Left ventricle myocardium inferior (tissue), 1 donor: ENCODE measurements around the gene ZNF518B. TPM values are rescaled to one million over a fixed set of nuclear protein-coding genes. Genes with fewer than 3 reads are reported as not detected.

ENCODE experiments used
- DNase-seq: peaks from one replicate; pipeline ENCODE4 v3.0.0-alpha.2; 2020
- H3K27ac ChIP-seq: fragments of 200-600 bp; replicated peaks from 2 replicates; pipeline ENCODE4 v1.8.0; 2021
- H3K27me3 ChIP-seq: fragments of 200-600 bp; 2 replicates; pipeline ENCODE4 v1.8.0; 2021; ENCODE audit warnings: low read depth
- H3K36me3 ChIP-seq: fragments of 200-600 bp; 2 replicates; pipeline ENCODE4 v1.8.0; 2021
- H3K4me1 ChIP-seq: fragments of 200-600 bp; 2 replicates; pipeline ENCODE4 v1.8.0; 2021
- H3K4me3 ChIP-seq: fragments of 200-600 bp; 2 replicates; pipeline ENCODE4 v1.8.0; 2021; ENCODE audit warnings: mild to moderate bottlenecking, moderate library complexity
- H3K9me3 ChIP-seq: fragments of 200-600 bp; replicated peaks from 2 replicates; pipeline ENCODE4 v1.8.0; 2021
- intact Hi-C: fragments of 100-400 bp; cut with micrococcal nuclease; formaldehyde crosslinking; loops from one replicate; pipeline ENCODE4 v1.11.0; 2022
- total RNA-seq: library from RNA; stranded (reverse); fragmentation: NEBNext Ultra II Directional; extraction: Animal tissue kit (Norgen Biotek cat#: 25700); gene quantifications from one replicate; pipeline ENCODE4 v1.2.1, GENCODE V29; 2021
- TF ChIP-seq, protein P1 (sequence below): fragments of 200-600 bp; IDR thresholded peaks from 2 replicates; pipeline ENCODE4 v1.8.0; 2021; ENCODE audit warnings: antibody characterized with exemption, mild to moderate bottlenecking, borderline replicate concordance
- donor health status: DM: no; HTN: yes; CAD: no; lungs with severe emphysema.

ZNF518B gene
- total RNA-seq, 1 donor from 2014 or later: 21.7 TPM

DNA sequence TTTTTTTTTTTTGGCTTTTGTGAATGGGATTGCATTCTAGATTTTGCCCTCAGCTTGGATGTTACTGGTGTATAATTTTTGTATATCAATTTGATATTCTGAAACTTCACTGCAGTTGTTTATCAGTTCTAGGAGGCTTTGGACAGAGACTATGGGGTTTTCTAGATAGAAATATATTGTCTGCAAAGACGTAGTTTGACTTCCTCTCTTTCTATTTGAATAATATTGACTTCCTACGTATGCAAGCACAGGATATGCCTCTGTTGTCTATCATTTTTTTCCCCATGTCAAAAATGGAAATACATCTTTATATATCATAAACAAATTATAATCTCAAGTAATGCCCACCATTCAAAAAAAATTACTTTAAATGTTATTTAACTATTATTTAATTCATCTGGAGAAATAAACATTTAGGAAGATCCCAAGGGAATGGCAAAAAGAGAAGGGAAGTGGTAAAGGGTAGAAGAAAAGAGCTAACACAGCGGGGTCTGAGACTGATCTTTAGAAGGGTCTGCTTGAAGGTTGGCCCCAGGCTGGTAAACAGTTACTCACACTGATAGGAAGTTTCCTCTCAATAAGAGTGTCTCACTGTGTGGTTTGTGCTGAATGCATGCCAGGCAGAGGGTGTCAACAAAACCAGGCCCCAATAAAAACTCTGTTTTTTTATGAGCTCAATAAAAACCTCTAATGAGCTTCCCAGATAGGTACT lies 35.7 kb downstream of the ZNF518B start:
- intact Hi-C loops: no loop called here
- Histone ChIP-seq H3K36me3 (no peaks in the 10 kb centered on the region), H3K27me3 (no peaks in the 10 kb centered on the region), H3K9me3 (peaks cover 19% of the 10 kb centered on the region), H3K4me3 (no peak overlapping the region), H3K4me1 (no peaks in the 10 kb centered on the region), H3K27ac (no peak overlapping the region)
- DNase-seq: no peak
- TF ChIP-seq, protein P1, sequence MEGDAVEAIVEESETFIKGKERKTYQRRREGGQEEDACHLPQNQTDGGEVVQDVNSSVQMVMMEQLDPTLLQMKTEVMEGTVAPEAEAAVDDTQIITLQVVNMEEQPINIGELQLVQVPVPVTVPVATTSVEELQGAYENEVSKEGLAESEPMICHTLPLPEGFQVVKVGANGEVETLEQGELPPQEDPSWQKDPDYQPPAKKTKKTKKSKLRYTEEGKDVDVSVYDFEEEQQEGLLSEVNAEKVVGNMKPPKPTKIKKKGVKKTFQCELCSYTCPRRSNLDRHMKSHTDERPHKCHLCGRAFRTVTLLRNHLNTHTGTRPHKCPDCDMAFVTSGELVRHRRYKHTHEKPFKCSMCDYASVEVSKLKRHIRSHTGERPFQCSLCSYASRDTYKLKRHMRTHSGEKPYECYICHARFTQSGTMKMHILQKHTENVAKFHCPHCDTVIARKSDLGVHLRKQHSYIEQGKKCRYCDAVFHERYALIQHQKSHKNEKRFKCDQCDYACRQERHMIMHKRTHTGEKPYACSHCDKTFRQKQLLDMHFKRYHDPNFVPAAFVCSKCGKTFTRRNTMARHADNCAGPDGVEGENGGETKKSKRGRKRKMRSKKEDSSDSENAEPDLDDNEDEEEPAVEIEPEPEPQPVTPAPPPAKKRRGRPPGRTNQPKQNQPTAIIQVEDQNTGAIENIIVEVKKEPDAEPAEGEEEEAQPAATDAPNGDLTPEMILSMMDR: no peak

DNA sequence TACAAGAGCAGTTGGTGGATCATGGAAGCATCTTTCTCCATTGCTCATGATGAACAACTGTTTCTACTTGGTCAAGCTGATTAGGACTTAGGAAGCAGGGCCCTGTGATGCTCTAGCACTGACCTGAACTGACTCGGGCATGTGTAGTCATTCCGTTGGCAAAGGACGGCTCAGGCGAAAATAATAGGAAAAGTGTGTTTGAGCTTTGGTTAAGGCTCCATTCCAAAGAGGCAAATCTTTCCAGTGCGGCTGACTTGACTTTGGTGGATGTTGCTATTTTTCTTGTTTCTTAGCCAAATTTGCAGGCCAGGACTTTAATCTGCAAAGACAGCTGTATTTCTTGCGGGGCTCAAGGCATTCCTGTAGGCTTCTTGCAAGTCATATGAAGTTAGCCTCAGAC lies 39.5 kb downstream of the ZNF518B start:
- no peaks in the 10 kb centered on the region for H3K4me1 ChIP-seq
- TF ChIP-seq, protein P1: no peak
- H3K36me3 ChIP-seq: no peaks in the 10 kb centered on the region
- H3K27me3 ChIP-seq: no peaks in the 10 kb centered on the region
- peaks cover 14% of the 10 kb centered on the region for H3K9me3 ChIP-seq
- H3K27ac ChIP-seq: no peak overlapping the region
- H3K4me3 ChIP-seq: no peak overlapping the region
- DNase-seq: no peak
- intact Hi-C loops: no loop called here

DNA sequence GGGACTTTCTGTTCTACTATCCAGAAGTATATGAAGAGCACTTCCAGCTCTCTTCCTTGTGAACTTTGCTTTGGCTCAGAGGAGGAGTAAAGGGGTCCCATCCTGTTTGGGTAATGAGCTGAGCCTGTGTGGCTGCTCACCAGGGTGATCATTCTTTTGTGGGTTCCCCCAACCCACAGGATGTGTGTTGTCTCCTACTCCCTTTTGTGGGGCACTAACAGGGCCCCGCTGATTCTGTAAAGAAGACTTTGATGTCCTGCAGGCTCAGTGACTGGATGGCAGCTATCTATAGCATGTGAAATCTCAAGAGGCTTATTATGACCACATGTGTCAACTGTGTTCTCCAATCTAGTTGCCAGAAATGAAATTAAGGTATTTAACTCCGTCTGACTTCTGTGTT lies 40.8 kb downstream of the ZNF518B start:
- no peak for DNase-seq
- intact Hi-C loops: no loop called here

DNA sequence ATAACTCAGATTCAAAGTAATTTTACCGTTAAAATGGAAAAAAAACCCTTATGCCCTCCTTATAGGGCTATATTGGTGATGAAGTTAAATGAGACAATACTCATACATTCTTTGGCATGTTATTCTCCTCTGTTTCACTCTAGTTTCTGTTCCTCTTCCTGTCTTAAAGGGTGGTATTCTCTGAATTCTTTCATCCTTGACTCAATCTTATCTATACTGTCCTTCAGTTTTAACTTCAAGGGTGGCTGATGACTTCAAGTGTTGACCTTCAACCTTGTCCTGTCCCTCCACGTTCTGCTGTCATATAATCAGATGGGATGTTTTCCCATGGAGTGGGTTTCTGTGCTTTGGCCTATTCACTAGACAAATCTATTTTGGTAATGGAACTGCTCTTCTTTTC lies 44.0 kb downstream of the ZNF518B start:
- intact Hi-C loops: no loop called here

More for the DNA sequence above, 40.8 kb downstream of the ZNF518B start:
- Histone ChIP-seq H3K4me1 (no peaks in the 10 kb centered on the region), H3K36me3 (no peaks in the 10 kb centered on the region), H3K4me3 (no peak overlapping the region), H3K27ac (no peak overlapping the region), H3K27me3 (no peaks in the 10 kb centered on the region), H3K9me3 (peaks cover 14% of the 10 kb centered on the region)
- TF ChIP-seq, protein P1: no peak

DNA sequence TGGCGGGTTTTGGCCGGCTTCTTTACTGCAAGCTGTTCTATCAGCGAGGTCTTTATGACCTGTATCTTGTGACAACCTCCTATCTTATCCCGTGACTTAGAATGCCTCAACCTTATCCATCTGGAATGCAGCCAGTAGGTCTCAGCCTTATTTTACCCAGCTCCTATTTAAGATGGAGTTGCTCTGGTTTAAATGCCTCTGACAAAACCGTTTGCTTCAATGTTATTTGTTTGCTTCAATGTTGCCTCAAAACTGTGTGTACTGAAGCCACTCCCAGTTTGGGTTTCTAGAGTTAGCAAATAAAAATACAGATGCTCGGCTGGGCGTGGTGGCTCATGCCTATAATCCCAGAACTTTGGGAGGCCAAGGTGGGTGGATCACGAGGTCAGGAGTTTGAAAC lies 51.6 kb downstream of the ZNF518B start:
- TF ChIP-seq, protein P1: no peak
- no peaks in the 10 kb centered on the region for H3K36me3 ChIP-seq

More for the DNA sequence above, 44.0 kb downstream of the ZNF518B start:
- H3K4me1 ChIP-seq: no peaks in the 10 kb centered on the region
- TF ChIP-seq, protein P1: no peak
- no peaks in the 10 kb centered on the region for H3K9me3 ChIP-seq
- H3K4me3 ChIP-seq: no peak overlapping the region
- DNase-seq: no peak
- no peak overlapping the region for H3K27ac ChIP-seq
- no peaks in the 10 kb centered on the region for H3K36me3 ChIP-seq
- H3K27me3 ChIP-seq: no peaks in the 10 kb centered on the region

More for the DNA sequence above, 51.6 kb downstream of the ZNF518B start:
- Histone ChIP-seq H3K9me3 (no peaks in the 10 kb centered on the region), H3K27me3 (no peaks in the 10 kb centered on the region), H3K4me3 (no peak overlapping the region), H3K4me1 (peaks cover 9% of the 10 kb centered on the region), H3K27ac (no peak overlapping the region)
- intact Hi-C loops: no loop called here
- DNase-seq: no peak
